Measurements from ENCODE around the gene ABCD1.

DNA sequence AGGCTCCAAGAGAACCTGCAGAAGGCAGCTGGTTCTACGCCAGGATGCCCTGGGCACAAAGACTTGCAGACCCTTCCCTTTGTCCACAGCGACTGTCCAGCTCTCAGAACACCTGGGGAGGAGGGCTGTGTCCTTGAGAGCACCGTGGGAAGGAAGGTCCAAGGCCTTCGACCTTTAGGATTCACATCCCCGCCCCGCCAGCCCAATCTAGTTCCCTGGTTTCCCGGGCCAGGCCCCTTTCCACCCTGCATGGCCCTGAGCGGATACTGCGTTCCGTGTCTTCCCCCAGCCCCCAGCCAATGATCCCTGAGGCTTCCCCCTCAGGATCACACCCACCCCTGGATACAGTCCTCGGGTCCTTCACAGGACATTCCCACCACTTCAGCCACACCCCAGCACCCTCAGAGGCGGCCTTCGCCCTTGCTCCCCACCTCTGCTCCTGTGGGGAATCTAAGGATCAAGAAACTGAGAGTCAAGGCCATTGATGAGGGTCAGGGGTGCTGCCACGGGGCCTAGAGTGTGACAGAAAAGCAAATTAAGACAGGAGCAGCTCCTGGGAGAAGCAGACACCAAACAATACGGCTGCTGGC lies 9.1 kb downstream of the ABCD1 start:
- TF ChIP-seq TEAD1 (CRISPR knock-in tag; IDR thresholded peaks at IDR 0.05): no peak
- no peak for TF ChIP-seq CHD2 (IDR thresholded peaks at IDR 0.05; ENCODE audit: low read depth, low read length)
- no peak for TF ChIP-seq EZH2 (IDR thresholded peaks at IDR 0.05; ENCODE audit: borderline replicate concordance, low read depth, low read length)
- no peak for TF ChIP-seq ZNF282 (CRISPR knock-in tag; IDR thresholded peaks at IDR 0.05)
